Dermis microvascular lymphatic vessel endothelial cell (primary cell): ENCODE data around the gene TMEM79. TPM values are rescaled to one million over a fixed set of nuclear protein-coding genes. Genes with fewer than 3 reads are reported as not detected.

Source experiments
- DNase-seq, 2 donors: peaks; one replicate each; pipeline versions ENCODE4 v3.0.0 to v3.0.0-alpha.2; 2010; ENCODE audit warnings: low read depth in 2 of 2
- total RNA-seq: library from RNA; depleted of rRNA; stranded (reverse); fragments of >200 nt; gene quantifications from 2 replicates; pipeline ENCODE4 v1.2.1, GENCODE V29; 2014

TMEM79 gene
- total RNA-seq, 1 donor from 2014 or later: 0.90 TPM

- DNase-seq: no peak
These were observed 21.5 kb upstream of the TMEM79 start for GRCh38 chr1:156262461-156263287.

- DNase-seq: no peak
These were observed 20.9 kb upstream of the TMEM79 start for GRCh38 chr1:156263288-156263655.

GRCh38 chr1:156266051-156266450, 18.1 kb upstream of the TMEM79 start:
- no peak for DNase-seq

GRCh38 chr1:156268336-156268735, 15.8 kb upstream of the TMEM79 start:
- no peak for DNase-seq

GRCh38 chr1:156270314-156270713, 13.8 kb upstream of the TMEM79 start:
- DNase-seq: no peak

- no peak for DNase-seq
These were observed 7.6 kb upstream of the TMEM79 start for GRCh38 chr1:156276532-156276931.

GRCh38 chr1:156276966-156277381, 7.2 kb upstream of the TMEM79 start:
- DNase-seq: no peak

- no peak for DNase-seq
These were observed 4.3 kb upstream of the TMEM79 start for GRCh38 chr1:156279837-156280236.

GRCh38 chr1:156281281-156281680, 2.8 kb upstream of the TMEM79 start:
- DNase-seq: peak in 1 of 2 donors; percentile 22

- DNase-seq: peak in 1 of 2 donors; percentile 45
These were observed 2.2 kb upstream of the TMEM79 start for GRCh38 chr1:156281693-156282478.

- peak; percentile 99 for DNase-seq
These were observed 1.5 kb upstream of the TMEM79 start, which contains the start of gene SMG5 for GRCh38 chr1:156282479-156283222. SMG5 (minus strand) TSS chr1:156282825; CDS start chr1:156282680, 145 bp downstream.

- DNase-seq: no peak
These were observed 604 bp upstream of the TMEM79 start for GRCh38 chr1:156283521-156283920.

GRCh38 chr1:156284757-156285156, 632 bp downstream of the TMEM79 start:
- no peak for DNase-seq

- DNase-seq: no peak
These were observed 1.3 kb downstream of the TMEM79 start for GRCh38 chr1:156285437-156285836.

GRCh38 chr1:156286061-156286460, 1.9 kb downstream of the TMEM79 start:
- no peak for DNase-seq

GRCh38 chr1:156289857-156290256, 5.7 kb downstream of the TMEM79 start:
- no peak for DNase-seq

GRCh38 chr1:156291226-156292061, 7.3 kb downstream of the TMEM79 start:
- peak; percentile 36 to 78 for DNase-seq

GRCh38 chr1:156293098-156293434, 8.9 kb downstream of the TMEM79 start:
- DNase-seq: no peak

GRCh38 chr1:156293895-156294294, 9.8 kb downstream of the TMEM79 start:
- no peak for DNase-seq

GRCh38 chr1:156295391-156295947, 11.3 kb downstream of the TMEM79 start, which contains the start of gene GLMP:
GLMP (minus strand) TSS chr1:156295679; CDS start chr1:156295645, 34 bp downstream.
- DNase-seq: peak; percentile 62 to 75
